Breast epithelium (tissue), 4 donors: Measurements from ENCODE around the gene MEF2D. TPM values are rescaled to one million over a fixed set of nuclear protein-coding genes. Genes with fewer than 3 reads are reported as not detected.

Source experiments
- DNase-seq, 2 donors: peaks; one replicate each; pipeline ENCODE4 v3.0.0-alpha.2; 2019; ENCODE audit warnings: low spot score in 2 of 2
- H3K27ac ChIP-seq, 2 donors: fragments of 200-600 bp; sonication (generic) in 1 of 2; one replicate each; pipeline ENCODE4 v1.5.1; 2016 to 2019; ENCODE audit warnings: mild to moderate bottlenecking in 1 of 2
- H3K27me3 ChIP-seq, 2 donors: fragments of 200-600 bp; sonication (generic) in 1 of 2; one replicate each; pipeline versions ENCODE4 v1.5.1 to v1.6.0; 2017 to 2019; ENCODE audit warnings: control low read depth in 1 of 2, mild to moderate bottlenecking in 1 of 2
- H3K36me3 ChIP-seq: fragments of 200-600 bp; one replicate; pipeline ENCODE4 v1.5.1; 2019
- H3K4me1 ChIP-seq, 2 donors: fragments of 200-600 bp; sonication (generic); one replicate each; pipeline ENCODE4 v1.5.1; 2016 to 2019; ENCODE audit warnings: control low read depth in 1 of 2
- H3K4me3 ChIP-seq, 3 donors: fragments of 200-600 bp; sonication (generic); 1 replicate in 2 of 3; 2 replicates in 1 of 3; pipeline ENCODE4 v1.5.1; 2016 to 2019; ENCODE audit warnings: mild to moderate bottlenecking in 3 of 3, moderate library complexity in 2 of 3
- H3K9me3 ChIP-seq, 2 donors: fragments of 200-600 bp; sonication (generic) in 1 of 2; one replicate each; pipeline ENCODE4 v1.5.1; 2016 to 2019; ENCODE audit warnings: control low read depth in 1 of 2
- POLR2A ChIP-seq: fragments of 450-650 bp; IDR thresholded peaks from one replicate; pipeline ENCODE4 v1.6.1; 2016; ENCODE audit warnings: antibody characterized with exemption, mild to moderate bottlenecking, moderate library complexity
- POLR2AphosphoS5 ChIP-seq, 3 donors: sonication (generic); formaldehyde crosslinking; IDR thresholded peaks; one replicate each; pipeline ENCODE4 v1.6.1; 2017; ENCODE audit warnings: antibody characterized with exemption in 3 of 3
- intact Hi-C: fragments of 100-400 bp; cut with DNase I; formaldehyde crosslinking; loops from one replicate; pipeline ENCODE4 v1.15.1; 2023; ENCODE audit warnings: low total_unique reads
- total RNA-seq, 3 donors: library from RNA; depleted of rRNA; stranded (reverse); fragments of >200 nt; gene quantifications; one replicate each; pipeline ENCODE4 v1.1.0, GENCODE V29; 2016
- TF ChIP-seq, protein P1 (sequence below), 3 donors: fragments of 450-650 bp; IDR thresholded peaks; one replicate each; pipeline ENCODE4 v1.5.1; 2016 to 2017; ENCODE audit warnings: antibody characterized with exemption in 3 of 3, mild to moderate bottlenecking in 3 of 3, moderate library complexity in 3 of 3

Gene MEF2D
- total RNA-seq, 3 donors from 2014 or later = 25.8 to 34.9 (median 32.1) TPM

DNA sequence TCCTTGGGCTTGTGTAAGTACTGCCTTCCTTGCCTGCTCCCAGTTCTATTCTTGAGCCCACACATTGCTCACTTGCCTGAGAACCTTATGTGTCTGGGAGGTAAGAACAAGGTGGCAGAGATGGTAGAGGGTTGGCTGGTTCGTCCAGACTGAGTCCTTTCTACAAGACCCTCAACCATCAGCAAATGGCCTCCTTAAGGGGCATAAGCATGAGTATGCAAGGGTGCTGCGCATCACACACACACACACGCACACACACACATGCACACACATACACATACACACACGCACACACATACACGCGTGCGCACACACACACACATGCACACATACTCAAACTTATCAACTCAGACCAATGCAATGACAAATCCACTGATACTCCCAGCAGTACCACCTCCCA, 74.6 kb downstream of the MEF2D start:
- peaks cover 3 to 5% of the 10 kb centered on the region in 2 donors for H3K4me1 ChIP-seq
- H3K27me3 ChIP-seq = peaks cover 6 to 50% of the 10 kb centered on the region in 2 donors
- no peaks in the 10 kb centered on the region for H3K36me3 ChIP-seq
- no peaks in the 10 kb centered on the region for H3K9me3 ChIP-seq
- no peak overlapping the region for H3K4me3 ChIP-seq
- TF ChIP-seq POLR2A (no peak), POLR2AphosphoS5 (IDR thresholded peaks at IDR 0.05) (no peak)
- TF ChIP-seq, protein P1, sequence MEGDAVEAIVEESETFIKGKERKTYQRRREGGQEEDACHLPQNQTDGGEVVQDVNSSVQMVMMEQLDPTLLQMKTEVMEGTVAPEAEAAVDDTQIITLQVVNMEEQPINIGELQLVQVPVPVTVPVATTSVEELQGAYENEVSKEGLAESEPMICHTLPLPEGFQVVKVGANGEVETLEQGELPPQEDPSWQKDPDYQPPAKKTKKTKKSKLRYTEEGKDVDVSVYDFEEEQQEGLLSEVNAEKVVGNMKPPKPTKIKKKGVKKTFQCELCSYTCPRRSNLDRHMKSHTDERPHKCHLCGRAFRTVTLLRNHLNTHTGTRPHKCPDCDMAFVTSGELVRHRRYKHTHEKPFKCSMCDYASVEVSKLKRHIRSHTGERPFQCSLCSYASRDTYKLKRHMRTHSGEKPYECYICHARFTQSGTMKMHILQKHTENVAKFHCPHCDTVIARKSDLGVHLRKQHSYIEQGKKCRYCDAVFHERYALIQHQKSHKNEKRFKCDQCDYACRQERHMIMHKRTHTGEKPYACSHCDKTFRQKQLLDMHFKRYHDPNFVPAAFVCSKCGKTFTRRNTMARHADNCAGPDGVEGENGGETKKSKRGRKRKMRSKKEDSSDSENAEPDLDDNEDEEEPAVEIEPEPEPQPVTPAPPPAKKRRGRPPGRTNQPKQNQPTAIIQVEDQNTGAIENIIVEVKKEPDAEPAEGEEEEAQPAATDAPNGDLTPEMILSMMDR (IDR thresholded peaks at IDR 0.05) = no peak
- DNase-seq = no peak
- intact Hi-C loops = no loop called here
- H3K27ac ChIP-seq = no peak overlapping the region

DNA sequence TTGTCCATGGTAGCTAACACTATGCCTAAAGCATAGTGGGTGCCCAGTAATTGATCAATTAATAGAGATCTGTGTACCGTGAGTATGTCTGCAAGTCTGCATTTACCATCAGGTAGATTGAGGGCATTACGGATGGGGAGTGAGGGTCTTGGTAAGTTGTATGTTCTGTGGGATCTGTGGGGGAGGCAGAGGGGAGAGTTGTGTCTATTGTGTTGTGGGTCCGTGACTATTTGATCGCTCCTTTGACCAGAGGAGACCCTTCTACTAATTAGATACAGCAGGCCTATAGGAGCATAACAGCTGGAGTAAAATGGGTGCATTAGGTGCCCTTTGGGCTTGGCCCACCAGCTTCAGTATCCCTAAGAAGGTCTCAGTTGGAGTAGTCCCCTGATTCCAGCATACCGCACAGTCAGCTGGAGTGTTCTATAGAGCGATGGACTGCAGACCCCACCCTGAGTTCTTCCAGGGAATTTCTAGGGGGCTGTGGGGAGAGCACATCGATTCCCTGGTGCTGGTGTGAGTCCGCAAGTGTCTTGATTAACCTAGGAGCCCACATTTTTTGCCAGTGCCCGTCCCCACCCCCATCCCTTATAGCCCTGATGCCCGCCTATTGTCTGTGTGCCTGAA, 75.7 kb downstream of the MEF2D start:
- peaks cover 7 to 50% of the 10 kb centered on the region in 2 donors for H3K27me3 ChIP-seq
- no peaks in the 10 kb centered on the region for H3K9me3 ChIP-seq
- H3K27ac ChIP-seq = no peak overlapping the region
- no peaks in the 10 kb centered on the region for H3K36me3 ChIP-seq
- no peak for TF ChIP-seq POLR2AphosphoS5 (IDR thresholded peaks at IDR 0.05)
- TF ChIP-seq, protein P1 (IDR thresholded peaks at IDR 0.05) = no peak
- TF ChIP-seq POLR2A = no peak
- intact Hi-C loops = no loop called here
- H3K4me1 ChIP-seq = peaks cover 11 to 13% of the 10 kb centered on the region in 2 donors
- no peak overlapping the region for H3K4me3 ChIP-seq
- no peak for DNase-seq

DNA sequence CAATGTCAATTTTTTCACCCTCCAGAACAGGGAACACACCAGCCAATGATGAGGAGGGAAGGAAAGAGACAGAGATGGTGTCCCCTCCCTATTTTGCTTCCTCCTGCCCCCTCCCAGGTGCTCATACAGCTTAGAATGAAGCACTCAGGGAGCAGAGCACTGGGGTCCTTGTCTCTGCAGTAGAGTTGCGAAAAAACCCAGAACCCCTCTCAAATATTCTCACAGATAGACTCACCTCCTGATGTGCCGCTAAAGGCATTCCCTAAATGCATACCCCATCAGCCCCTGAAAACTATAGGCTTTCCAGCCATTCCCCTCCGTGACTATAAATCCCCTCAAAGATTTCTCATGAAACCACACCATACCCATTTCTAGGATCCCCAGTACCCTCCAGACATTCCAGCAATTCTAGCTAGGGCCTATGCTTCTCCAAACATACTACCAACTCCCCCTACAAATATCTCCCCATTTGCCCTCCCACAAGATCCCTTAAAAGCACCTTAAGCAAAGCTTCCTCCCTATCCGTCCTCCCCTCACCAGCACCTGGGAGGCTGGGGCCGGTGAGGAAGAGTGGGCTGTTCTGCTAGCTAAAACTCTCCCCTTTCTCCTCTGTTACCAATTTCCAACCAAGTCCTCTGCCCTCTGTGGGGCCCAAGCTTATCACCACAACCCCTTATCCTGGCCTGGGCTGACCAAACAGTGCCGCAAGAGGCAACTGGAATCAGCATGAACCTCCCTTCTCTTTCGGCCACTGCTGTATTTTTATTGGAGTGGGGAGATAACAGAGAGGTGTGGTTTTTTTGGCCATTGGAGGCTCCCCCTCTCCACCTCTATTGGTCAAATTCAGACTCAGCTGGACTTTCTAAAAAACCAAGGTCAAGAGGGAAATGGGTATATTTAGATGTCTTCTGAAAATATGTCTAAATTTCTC, 76.9 kb downstream of the MEF2D start:
- Histone ChIP-seq H3K36me3 (no peaks in the 10 kb centered on the region), H3K9me3 (no peaks in the 10 kb centered on the region), H3K4me3 (no peak overlapping the region), H3K4me1 (peaks cover 11 to 13% of the 10 kb centered on the region in 2 donors), H3K27me3 (peaks cover 7 to 48% of the 10 kb centered on the region in 2 donors), H3K27ac (no peak overlapping the region)
- intact Hi-C loops = no loop called here
- DNase-seq = no peak
- TF ChIP-seq POLR2AphosphoS5 (IDR thresholded peaks at IDR 0.05) (no peak), POLR2A (no peak)
- TF ChIP-seq, protein P1 (IDR thresholded peaks at IDR 0.05) = no peak

DNA sequence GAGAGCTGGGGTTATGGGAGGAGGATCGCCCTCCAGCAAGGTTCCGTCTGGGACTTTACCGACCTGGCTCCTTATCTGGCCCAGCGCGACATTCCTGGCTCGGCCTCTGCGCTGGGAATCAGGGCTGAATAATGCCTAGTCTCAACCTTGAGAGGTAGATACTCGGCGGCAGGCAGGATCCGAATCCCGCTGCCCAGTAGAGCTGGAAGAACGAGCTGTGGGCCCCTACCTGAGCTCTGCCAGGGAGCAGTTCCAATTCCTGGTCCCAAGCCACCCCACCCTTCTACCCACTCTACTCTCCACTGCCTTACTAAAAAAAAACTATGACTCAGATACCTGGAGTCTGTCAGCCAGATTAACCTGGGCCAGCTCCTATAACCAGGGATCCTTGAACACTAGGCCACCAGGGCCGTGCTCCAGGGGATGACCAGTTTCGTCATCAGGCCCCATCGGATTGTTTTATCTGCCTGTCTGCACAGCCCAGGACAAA, 77.9 kb downstream of the MEF2D start:
- H3K27ac ChIP-seq = no peak overlapping the region
- no peak for DNase-seq
- H3K36me3 ChIP-seq = no peaks in the 10 kb centered on the region
- intact Hi-C loops = no loop called here
- no peaks in the 10 kb centered on the region for H3K9me3 ChIP-seq
- no peak overlapping the region for H3K4me3 ChIP-seq
- TF ChIP-seq POLR2AphosphoS5 (IDR thresholded peaks at IDR 0.05) = no peak
- TF ChIP-seq POLR2A = no peak
- TF ChIP-seq, protein P1 (IDR thresholded peaks at IDR 0.05) = no peak
- H3K4me1 ChIP-seq = peaks cover 11 to 13% of the 10 kb centered on the region in 2 donors
- H3K27me3 ChIP-seq = peaks cover 7 to 47% of the 10 kb centered on the region in 2 donors
